GM12878 (cell line): ENCODE data around the gene MAMDC4. TPM values are rescaled to one million over a fixed set of nuclear protein-coding genes. Genes with fewer than 3 reads are reported as not detected.

Source experiments
- ATAC-seq: fragments of 200-7000 bp; cut with Tn5 transposase; 3 replicates; pipeline ENCODE4 v1.9.1; 2020; ENCODE audit warnings: mild to moderate bottlenecking, moderate library complexity
- BruUV-seq: library from RNA; stranded (reverse); fragments of 400-500 nt; replicated peaks from 2 replicates; lab custom pipeline; 2021; lab: Mats Ljungman, UMichigan
- CTCF ChIA-PET: fragments of 300-600 bp; sonication (Branson Sonifier 250); formaldehyde crosslinking; extraction: SDS; loops from one replicate; lab custom pipeline; 2021; ENCODE audit warnings: inconsistent platforms; lab: Yijun Ruan, JAX
- POLR2A ChIA-PET: fragments of 350-600 bp; formaldehyde crosslinking; extraction: SDS; loops from one replicate; lab custom pipeline; 2021; ENCODE audit warnings: inconsistent platforms; lab: Charles Lee
- RAD21 ChIA-PET: fragments of 300-600 bp; sonication (Branson Sonifier 250); formaldehyde crosslinking; loops from one replicate; lab custom pipeline; 2023; ENCODE audit warnings: antibody characterized with exemption; ENCODE audit not compliant: unreplicated experiment; lab: Charles Lee
- SMC1A ChIA-PET: fragments of 300-600 bp; sonication (Branson Sonifier 250); formaldehyde crosslinking; loops from one replicate; lab custom pipeline; 2023; ENCODE audit not compliant: unreplicated experiment, uncharacterized antibody; lab: Charles Lee
- DNase-seq: peaks from one replicate; pipeline ENCODE4 v3.0.0-alpha.2; 2011; ENCODE audit warnings: low read depth, low spot score
- FAIRE-seq: peaks from 3 replicates; lab custom pipeline; 2011; peaks lifted over from hg19 to GRCh38; lab: Jason Lieb, UNC
- H2AFZ ChIP-seq: 2 replicates; pipeline ENCODE4 v1.6.0; 2011; ENCODE audit warnings: low read depth, low read length, control low read depth; ENCODE audit not compliant: control insufficient read depth
- H3K27ac ChIP-seq: 2 replicates; pipeline ENCODE4 v1.5.1; 2011; ENCODE audit warnings: control low read depth; ENCODE audit not compliant: control insufficient read depth, insufficient read depth
- H3K27me3 ChIP-seq, 2 experiments: replicated peaks in 1 of 2; 2 replicates each; pipeline versions ENCODE4 v1.6.0 to v1.6.1; 2011; ENCODE audit warnings: low read length in 1 of 2; ENCODE audit not compliant: control insufficient read depth in 2 of 2, insufficient read depth in 2 of 2
- H3K36me3 ChIP-seq, 2 experiments: 2 replicates each; pipeline ENCODE4 v1.5.1; 2011; ENCODE audit warnings: low read length in 1 of 2; ENCODE audit not compliant: control insufficient read depth in 2 of 2, insufficient read depth in 2 of 2
- H3K4me1 ChIP-seq: 2 replicates; pipeline ENCODE4 v1.6.1; 2011; ENCODE audit warnings: mild to moderate bottlenecking, low read length, moderate library complexity, mixed read lengths; ENCODE audit not compliant: control insufficient read depth, insufficient read depth
- H3K4me2 ChIP-seq: 2 replicates; pipeline ENCODE4 v1.6.0; 2011; ENCODE audit warnings: control low read depth; ENCODE audit not compliant: control insufficient read depth, insufficient read depth
- H3K4me3 ChIP-seq: fragments of 200-600 bp; sonication (generic); 2 replicates; pipeline ENCODE4 v1.5.1; 2016
- H3K79me2 ChIP-seq: 2 replicates; pipeline ENCODE4 v1.6.0; 2011; ENCODE audit warnings: low read length; ENCODE audit not compliant: control insufficient read depth, insufficient read depth
- H3K9ac ChIP-seq: 2 replicates; pipeline ENCODE4 v1.8.0; 2011; ENCODE audit warnings: low read length, control low read depth, mixed read lengths; ENCODE audit not compliant: control insufficient read depth, insufficient read depth
- H3K9me3 ChIP-seq: replicated peaks from 3 replicates; pipeline ENCODE4 v1.5.1; 2011; ENCODE audit warnings: mild to moderate bottlenecking, low read length; ENCODE audit not compliant: control insufficient read depth, insufficient read depth
- H4K20me1 ChIP-seq: 2 replicates; pipeline ENCODE4 v1.6.0; 2011; ENCODE audit not compliant: control insufficient read depth, insufficient read depth
- CBX3 ChIP-seq: fragments of 200-600 bp; sonication (generic); IDR thresholded peaks from 2 replicates; pipeline ENCODE4 v1.6.1; 2016; ENCODE audit warnings: low read depth, borderline replicate concordance
- HDGF ChIP-seq: fragments of 450-650 bp; IDR thresholded peaks from 2 replicates; pipeline ENCODE4 v1.6.1; 2016; ENCODE audit warnings: antibody characterized with exemption
- KLF5 ChIP-seq: fragments of 450-650 bp; IDR thresholded peaks from 2 replicates; pipeline ENCODE4 v1.6.1; 2014; ENCODE audit warnings: mild to moderate bottlenecking; ENCODE audit not compliant: partially characterized antibody
- NFIC ChIP-seq: IDR thresholded peaks from 2 replicates; pipeline ENCODE4 v1.6.1; 2012; ENCODE audit warnings: low read depth, mild to moderate bottlenecking, inconsistent platforms, low read length, moderate library complexity
- NRF1 ChIP-seq: conservative IDR thresholded peaks from 2 replicates; pipeline ENCODE4 v1.6.1; 2011; ENCODE audit warnings: mild to moderate bottlenecking, low read depth, low read length, improper control_type of control experiment
- PAX8 ChIP-seq: fragments of 450-650 bp; IDR thresholded peaks from 2 replicates; pipeline ENCODE4 v1.6.1; 2017; ENCODE audit warnings: mild to moderate bottlenecking, moderate library complexity
- RB1 ChIP-seq: fragments of 450-650 bp; formaldehyde crosslinking; IDR thresholded peaks from 2 replicates; pipeline ENCODE4 v1.6.1; 2017; ENCODE audit warnings: mild to moderate bottlenecking, borderline replicate concordance
- SREBF1 ChIP-seq: IDR thresholded peaks from 2 replicates; pipeline ENCODE4 v1.6.1; 2012; ENCODE audit warnings: mild to moderate bottlenecking, low read length
- WGBS: methylation state at CpG from one replicate; pipeline ENCODE4 v1.1.6; 2016; ENCODE audit warnings: low lambda C conversion rate; ENCODE audit not compliant: insufficient replicate concordance, insufficient coverage; ENCODE audit errors: missing lambda C conversion rate; 5-methylcytosine and 5-hydroxymethylcytosine counted together
- in situ Hi-C: fragments of 300-500 bp; cut with MboI; formaldehyde crosslinking; loops from 9 replicates; pipeline ENCODE4 v1.14.3; 2018; ENCODE audit warnings: mixed read lengths
- intact Hi-C: fragments of 100-400 bp; cut with micrococcal nuclease; formaldehyde crosslinking; loops from one replicate; pipeline ENCODE4 v1.14.2; 2022; ENCODE audit not compliant: unreplicated experiment
- polyA plus RNA-seq, 11 experiments: library from polyadenylated mRNA; depleted of rRNA in 4 of 11; unstranded in 6 of 11; stranded (reverse) in 5 of 11; fragments of >200 nt; fragmentation: Nextera tagmentation in 4 of 11; fragmentation: Illumina TruSeq in 1 of 11; extraction: Ambion mirVana in 4 of 11; extraction: Trizol in 1 of 11; gene quantifications; 1 replicate in 1 of 11; 2 replicates in 10 of 11; pipeline versions ENCODE4 v1.2.1 to v1.2.3, GENCODE V29; 2011 to 2016; ENCODE audit warnings: inconsistent platforms in 2 of 11, missing spikeins in 2 of 11, low read depth in 1 of 11
- total RNA-seq, 4 experiments: library from RNA; depleted of rRNA in 3 of 4; stranded (reverse); fragments of >200 nt in 3 of 4; fragmentation: Illumina TruSeq in 1 of 4; extraction: Trizol in 1 of 4; gene quantifications; 2 replicates each; pipeline versions ENCODE4 v1.2.1 to v1.2.3, GENCODE V29; 2013 to 2021
- TF ChIP-seq, protein P1 (sequence below): IDR thresholded peaks from 2 replicates; pipeline ENCODE4 v1.6.1; 2012; ENCODE audit warnings: mild to moderate bottlenecking, low read depth, low read length
- TF ChIP-seq, protein P2 (sequence below): fragments of 450-650 bp; IDR thresholded peaks from 2 replicates; pipeline ENCODE4 v1.6.1; 2017; ENCODE audit warnings: mild to moderate bottlenecking
- TF ChIP-seq, protein P3 (sequence below): fragments of 450-650 bp; IDR thresholded peaks from 2 replicates; pipeline ENCODE4 v1.6.1; 2014; ENCODE audit warnings: mild to moderate bottlenecking

MAMDC4 gene
- total and polyA plus RNA-seq, 10 of the 15 experiments (the other 5 are each of a cell fraction or from before 2014, with no cell fraction given): 0.22 to 5.7 (median 2.4) TPM; not detected in 1

DNA sequence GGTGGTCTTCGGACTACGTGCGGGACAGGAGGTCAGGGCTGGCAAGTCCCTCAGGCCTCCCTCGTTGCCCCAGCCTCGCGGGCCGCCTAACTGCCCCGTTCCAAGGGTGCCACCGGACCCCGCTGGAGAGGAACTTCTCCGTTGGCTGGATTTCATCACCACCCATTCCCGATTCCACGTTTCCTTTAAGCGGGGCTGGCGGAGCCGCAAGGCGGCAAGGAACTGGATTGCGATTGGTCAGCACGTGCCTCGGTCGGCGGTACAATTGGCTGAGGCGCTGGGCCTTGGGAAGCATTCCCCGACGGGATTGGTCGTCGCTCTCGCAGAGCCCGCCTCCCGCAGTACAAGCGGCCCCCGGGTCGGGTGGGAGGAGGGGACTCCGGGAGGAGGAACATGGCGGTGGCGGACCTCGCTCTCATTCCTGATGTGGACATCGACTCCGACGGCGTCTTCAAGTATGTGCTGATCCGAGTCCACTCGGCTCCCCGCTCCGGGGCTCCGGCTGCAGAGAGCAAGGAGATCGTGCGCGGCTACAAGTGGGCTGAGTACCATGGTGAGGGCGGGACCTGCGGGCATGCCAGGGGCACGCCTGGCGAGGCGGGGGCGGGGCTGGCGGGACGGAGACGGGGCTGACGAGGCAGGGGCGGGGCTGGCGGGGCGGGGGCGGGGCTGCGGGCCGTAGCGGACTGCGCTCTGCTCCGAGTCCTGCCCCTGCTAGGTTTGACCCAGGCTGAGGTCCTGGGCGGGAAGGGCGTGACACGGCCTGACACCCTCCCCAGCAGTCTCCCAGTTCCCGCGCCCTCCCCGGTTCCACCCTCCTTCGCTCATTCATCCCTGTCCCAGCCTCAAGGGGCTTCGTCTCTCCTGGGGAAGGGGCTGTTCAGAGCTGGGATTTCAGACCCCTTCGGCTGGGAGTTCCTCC lies 2.8 kb upstream of the MAMDC4 start, which contains the start of gene PHPT1:
Gene PHPT1, plus strand, starts transcription at position 372 of the 922 bp plus-strand sequence. Its CDS starts 22 bp downstream, at position 394.
- DNase-seq (peak; percentile 92), ATAC-seq (peak; percentile 91), FAIRE-seq (peak; percentile 99)
- H3K79me2 ChIP-seq: peaks cover 10% of the 10 kb centered on the region; the same call in 1 of the 2 replicates
- peaks cover 4 to 8% of the 10 kb centered on the region in 2 experiments; a peak in 3 of 4 replicates for H3K36me3 ChIP-seq
- no peaks in the 10 kb centered on the region; a peak in 1 of 4 replicates for H3K27me3 ChIP-seq
- peaks cover 7% of the 10 kb centered on the region for H3K4me1 ChIP-seq
- H3K9ac ChIP-seq: peak within 1 kb of the TSS; percentile 58
- H3K4me3 ChIP-seq: peak within 1 kb of the TSS; percentile 80
- no peaks in the 10 kb centered on the region; the same call in 1 of the 2 replicates for H4K20me1 ChIP-seq
- no TSS peak for BruUV-seq
- WGBS: 1% methylated on average over 62 of the region's 77 CpGs
- H3K9me3 ChIP-seq: peaks cover 4% of the 10 kb centered on the region; the same call in 1 of the 3 replicates
- ChIA-PET SMC1A (no interaction called here), RAD21 (interaction anchor here (1.3 kb wide), 1 partner anchor 53 kb away, joined by 3 read pairs; no protein-coding TSS in a partner anchor), CTCF (interaction anchor here (0.6 to 2.2 kb wide), 3 partner anchors 37 to 150 kb away, joined by 3 to 7 read pairs (median 5); partner anchors contain the start of gene TRAF2), POLR2A (interaction anchor here (1.0 kb wide), 2 partner anchors 35 to 41 kb away, joined by 3 read pairs; no protein-coding TSS in a partner anchor)
- H3K27ac ChIP-seq: peak within 1 kb of the TSS; percentile 81
- peak within 1 kb of the TSS; percentile 91 for H2AFZ ChIP-seq
- H3K4me2 ChIP-seq: peak within 1 kb of the TSS; percentile 96
- in situ Hi-C loops: no loop called here
- intact Hi-C loops: loop anchor here (2.0 to 5.0 kb wide), 3 partner anchors 33 to 188 kb away; partner anchors contain the start of gene TMEM141
- peak; percentile 82 for TF ChIP-seq KLF5
- TF ChIP-seq RB1: peak; percentile 85; the same call in 1 of the 2 replicates
- TF ChIP-seq, protein P1, sequence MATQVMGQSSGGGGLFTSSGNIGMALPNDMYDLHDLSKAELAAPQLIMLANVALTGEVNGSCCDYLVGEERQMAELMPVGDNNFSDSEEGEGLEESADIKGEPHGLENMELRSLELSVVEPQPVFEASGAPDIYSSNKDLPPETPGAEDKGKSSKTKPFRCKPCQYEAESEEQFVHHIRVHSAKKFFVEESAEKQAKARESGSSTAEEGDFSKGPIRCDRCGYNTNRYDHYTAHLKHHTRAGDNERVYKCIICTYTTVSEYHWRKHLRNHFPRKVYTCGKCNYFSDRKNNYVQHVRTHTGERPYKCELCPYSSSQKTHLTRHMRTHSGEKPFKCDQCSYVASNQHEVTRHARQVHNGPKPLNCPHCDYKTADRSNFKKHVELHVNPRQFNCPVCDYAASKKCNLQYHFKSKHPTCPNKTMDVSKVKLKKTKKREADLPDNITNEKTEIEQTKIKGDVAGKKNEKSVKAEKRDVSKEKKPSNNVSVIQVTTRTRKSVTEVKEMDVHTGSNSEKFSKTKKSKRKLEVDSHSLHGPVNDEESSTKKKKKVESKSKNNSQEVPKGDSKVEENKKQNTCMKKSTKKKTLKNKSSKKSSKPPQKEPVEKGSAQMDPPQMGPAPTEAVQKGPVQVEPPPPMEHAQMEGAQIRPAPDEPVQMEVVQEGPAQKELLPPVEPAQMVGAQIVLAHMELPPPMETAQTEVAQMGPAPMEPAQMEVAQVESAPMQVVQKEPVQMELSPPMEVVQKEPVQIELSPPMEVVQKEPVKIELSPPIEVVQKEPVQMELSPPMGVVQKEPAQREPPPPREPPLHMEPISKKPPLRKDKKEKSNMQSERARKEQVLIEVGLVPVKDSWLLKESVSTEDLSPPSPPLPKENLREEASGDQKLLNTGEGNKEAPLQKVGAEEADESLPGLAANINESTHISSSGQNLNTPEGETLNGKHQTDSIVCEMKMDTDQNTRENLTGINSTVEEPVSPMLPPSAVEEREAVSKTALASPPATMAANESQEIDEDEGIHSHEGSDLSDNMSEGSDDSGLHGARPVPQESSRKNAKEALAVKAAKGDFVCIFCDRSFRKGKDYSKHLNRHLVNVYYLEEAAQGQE: no peak
- TF ChIP-seq SREBF1: no peak
- TF ChIP-seq NRF1: no peak
- no peak for TF ChIP-seq CBX3
- TF ChIP-seq PAX8: no peak
- TF ChIP-seq, protein P2, sequence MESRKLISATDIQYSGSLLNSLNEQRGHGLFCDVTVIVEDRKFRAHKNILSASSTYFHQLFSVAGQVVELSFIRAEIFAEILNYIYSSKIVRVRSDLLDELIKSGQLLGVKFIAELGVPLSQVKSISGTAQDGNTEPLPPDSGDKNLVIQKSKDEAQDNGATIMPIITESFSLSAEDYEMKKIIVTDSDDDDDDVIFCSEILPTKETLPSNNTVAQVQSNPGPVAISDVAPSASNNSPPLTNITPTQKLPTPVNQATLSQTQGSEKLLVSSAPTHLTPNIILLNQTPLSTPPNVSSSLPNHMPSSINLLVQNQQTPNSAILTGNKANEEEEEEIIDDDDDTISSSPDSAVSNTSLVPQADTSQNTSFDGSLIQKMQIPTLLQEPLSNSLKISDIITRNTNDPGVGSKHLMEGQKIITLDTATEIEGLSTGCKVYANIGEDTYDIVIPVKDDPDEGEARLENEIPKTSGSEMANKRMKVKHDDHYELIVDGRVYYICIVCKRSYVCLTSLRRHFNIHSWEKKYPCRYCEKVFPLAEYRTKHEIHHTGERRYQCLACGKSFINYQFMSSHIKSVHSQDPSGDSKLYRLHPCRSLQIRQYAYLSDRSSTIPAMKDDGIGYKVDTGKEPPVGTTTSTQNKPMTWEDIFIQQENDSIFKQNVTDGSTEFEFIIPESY: no peak
- TF ChIP-seq NFIC: no peak
- TF ChIP-seq, protein P3, sequence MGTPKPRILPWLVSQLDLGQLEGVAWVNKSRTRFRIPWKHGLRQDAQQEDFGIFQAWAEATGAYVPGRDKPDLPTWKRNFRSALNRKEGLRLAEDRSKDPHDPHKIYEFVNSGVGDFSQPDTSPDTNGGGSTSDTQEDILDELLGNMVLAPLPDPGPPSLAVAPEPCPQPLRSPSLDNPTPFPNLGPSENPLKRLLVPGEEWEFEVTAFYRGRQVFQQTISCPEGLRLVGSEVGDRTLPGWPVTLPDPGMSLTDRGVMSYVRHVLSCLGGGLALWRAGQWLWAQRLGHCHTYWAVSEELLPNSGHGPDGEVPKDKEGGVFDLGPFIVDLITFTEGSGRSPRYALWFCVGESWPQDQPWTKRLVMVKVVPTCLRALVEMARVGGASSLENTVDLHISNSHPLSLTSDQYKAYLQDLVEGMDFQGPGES: peak; percentile 95
- peak; percentile 78 for TF ChIP-seq HDGF
